GM19238 (cell line): ENCODE results near the gene SLC35A5.

Source experiments
- DNase-seq: peaks from one replicate; pipeline ENCODE4 v3.0.0; 2011; ENCODE audit warnings: low spot score; ENCODE audit not compliant: insufficient read length

SLC35A5 gene

GRCh38 chr3:112572701-112573100 is 10.9 kb downstream of the SLC35A5 start:
- DNase-seq = no peak

- no peak for DNase-seq
Observed at GRCh38 chr3:112579232-112579631, 17.4 kb downstream of the SLC35A5 start.

GRCh38 chr3:112579697-112580096 is 17.9 kb downstream of the SLC35A5 start:
- DNase-seq = no peak

- DNase-seq = no peak
Observed at GRCh38 chr3:112582244-112582874, 20.5 kb downstream of the SLC35A5 start.

DNA sequence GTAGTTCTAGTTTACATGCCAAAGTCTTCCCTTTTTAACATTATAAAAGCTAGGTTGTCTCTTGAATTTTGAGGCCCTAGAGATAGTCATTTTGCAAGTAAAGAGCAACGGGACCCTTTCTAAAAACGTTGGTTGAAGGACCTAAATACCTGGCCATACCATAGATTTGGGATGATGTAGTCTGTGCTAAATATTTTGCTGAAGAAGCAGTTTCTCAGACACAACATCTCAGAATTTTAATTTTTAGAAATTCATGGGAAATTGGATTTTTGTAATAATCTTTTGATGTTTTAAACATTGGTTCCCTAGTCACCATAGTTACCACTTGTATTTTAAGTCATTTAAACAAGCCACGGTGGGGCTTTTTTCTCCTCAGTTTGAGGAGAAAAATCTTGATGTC is 21.3 kb downstream of the SLC35A5 start:
- no peak for DNase-seq

- DNase-seq = no peak
Observed at GRCh38 chr3:112585782-112586181, 23.9 kb downstream of the SLC35A5 start.

GRCh38 chr3:112587336-112587735 is 25.5 kb downstream of the SLC35A5 start:
- no peak for DNase-seq

- DNase-seq = no peak
Observed at GRCh38 chr3:112593258-112593657, 31.4 kb downstream of the SLC35A5 start.

DNA sequence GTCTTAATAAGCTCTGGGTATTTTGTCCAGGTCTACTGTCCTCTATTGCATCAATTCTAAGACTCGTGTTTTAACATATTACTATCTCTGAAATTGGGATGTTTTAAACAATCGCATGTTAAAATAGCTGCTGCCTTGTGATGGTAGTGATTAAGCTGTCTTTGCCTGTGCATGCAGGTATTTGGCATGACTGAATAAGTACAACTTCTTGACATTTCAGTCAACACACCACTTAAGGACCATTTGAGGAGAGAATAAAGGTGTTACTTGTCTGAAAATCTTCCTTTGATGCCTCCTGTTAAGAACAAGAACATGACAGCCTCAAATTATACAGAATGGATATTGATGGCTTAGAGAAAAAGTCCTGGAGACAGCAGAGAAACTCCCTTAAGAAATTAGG is 33.0 kb downstream of the SLC35A5 start:
- no peak for DNase-seq

- DNase-seq = no peak
Observed at GRCh38 chr3:112597945-112598344, 36.1 kb downstream of the SLC35A5 start.

- no peak for DNase-seq
Observed at GRCh38 chr3:112598731-112599130, 36.9 kb downstream of the SLC35A5 start.

GRCh38 chr3:112602217-112602838 is 40.5 kb downstream of the SLC35A5 start:
- no peak for DNase-seq

DNA sequence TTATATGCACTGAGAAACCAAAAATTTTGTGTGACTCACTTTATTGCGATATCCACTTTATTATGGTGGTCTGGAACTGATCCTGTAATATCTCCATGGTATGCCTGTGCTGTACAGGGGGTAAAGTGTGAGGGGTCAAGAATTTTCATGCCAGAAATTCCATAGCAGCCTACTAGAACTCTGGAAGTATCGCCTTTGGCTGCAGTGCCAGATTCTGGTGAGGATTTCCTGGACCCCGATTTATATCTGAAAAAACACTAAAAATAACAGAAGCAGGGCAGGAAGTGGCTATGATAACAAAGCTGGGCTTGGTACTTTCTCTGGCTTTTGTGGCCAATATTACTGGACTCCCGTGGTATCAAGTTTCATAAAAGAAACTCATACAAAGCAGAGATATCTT is 42.7 kb downstream of the SLC35A5 start:
- DNase-seq = no peak

- DNase-seq = no peak
Observed at GRCh38 chr3:112605285-112605684, 43.4 kb downstream of the SLC35A5 start.

DNA sequence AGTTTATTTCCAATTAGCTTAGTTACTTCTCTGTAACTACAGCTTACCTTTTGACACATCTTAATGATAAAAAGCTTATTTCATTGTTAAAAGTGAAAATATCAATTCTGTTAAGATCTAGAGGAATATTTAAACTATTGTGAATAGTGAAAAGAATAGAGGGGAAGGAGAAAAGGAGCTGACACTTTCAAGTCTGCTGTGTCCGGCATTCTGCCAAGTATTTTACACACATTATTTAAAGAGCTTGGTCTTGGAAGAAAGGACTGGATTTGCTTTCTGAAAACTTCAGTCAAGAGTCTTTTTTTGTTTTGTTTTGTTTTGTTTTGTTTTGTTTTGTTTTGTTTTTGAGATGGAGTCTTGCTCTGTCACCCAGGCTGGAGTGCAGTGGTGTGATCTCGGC is 44.3 kb downstream of the SLC35A5 start:
- no peak for DNase-seq

DNA sequence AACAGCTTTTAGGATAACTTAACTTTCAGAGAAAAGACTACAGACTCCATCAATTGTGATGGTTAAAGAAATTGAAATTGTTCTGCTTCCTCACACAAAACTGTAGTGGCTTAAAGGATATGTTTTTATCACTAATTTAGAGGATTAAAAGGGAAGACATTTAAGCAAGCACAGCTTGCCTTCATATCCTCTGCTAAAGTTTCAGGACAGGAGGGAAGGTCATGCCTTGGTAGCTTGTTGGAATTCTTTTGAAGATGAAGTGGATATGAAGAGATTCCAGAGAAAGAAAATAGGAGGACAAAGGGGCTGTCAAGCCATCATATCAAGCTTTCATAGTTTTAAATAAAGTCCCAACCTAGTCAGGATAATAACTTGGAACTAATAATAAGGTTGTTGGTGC is 46.0 kb downstream of the SLC35A5 start:
- DNase-seq = no peak

GRCh38 chr3:112610121-112610520 is 48.3 kb downstream of the SLC35A5 start:
- no peak for DNase-seq

GRCh38 chr3:112611752-112612515 is 50.1 kb downstream of the SLC35A5 start:
- no peak for DNase-seq

- DNase-seq = no peak
Observed at GRCh38 chr3:112615989-112616731, 54.3 kb downstream of the SLC35A5 start.

DNA sequence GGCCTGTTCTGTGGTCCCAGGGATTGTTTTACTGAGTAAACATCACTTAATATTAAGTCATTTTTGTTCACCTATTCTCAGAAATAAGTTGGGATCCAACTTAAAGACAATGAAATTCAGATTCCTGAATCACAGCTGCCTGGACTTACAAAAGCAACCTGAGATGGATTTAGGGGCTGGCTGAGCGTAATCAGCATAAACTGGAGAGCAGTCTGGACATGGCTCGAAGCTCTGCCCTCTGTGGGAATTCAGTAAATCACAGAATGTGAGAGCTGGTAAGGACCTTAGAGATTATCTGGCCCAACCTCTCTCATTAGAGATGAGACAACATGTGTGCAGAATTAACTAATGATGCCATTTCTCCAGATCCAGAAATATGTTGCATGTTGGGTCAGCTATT is 55.4 kb downstream of the SLC35A5 start:
- DNase-seq = no peak

DNA sequence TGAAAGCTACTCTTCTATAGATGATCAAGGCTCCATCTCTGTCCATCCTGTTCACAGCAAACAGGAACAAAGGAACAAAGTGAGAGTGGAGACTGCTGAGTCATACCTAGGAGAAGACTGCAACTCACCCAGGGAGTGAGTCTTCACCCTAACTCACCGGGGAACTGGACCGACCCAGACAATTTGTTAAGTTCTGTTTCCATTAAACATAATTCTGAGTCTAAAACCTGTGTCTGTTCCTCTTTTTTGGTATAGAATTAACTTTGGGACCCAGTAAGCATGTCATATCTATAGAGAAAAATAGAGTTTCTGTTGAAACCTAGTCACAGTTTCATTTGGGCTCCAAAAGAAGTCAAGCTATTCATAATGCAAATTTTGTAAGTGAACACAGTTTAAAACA is 57.5 kb downstream of the SLC35A5 start:
- no peak for DNase-seq

DNA sequence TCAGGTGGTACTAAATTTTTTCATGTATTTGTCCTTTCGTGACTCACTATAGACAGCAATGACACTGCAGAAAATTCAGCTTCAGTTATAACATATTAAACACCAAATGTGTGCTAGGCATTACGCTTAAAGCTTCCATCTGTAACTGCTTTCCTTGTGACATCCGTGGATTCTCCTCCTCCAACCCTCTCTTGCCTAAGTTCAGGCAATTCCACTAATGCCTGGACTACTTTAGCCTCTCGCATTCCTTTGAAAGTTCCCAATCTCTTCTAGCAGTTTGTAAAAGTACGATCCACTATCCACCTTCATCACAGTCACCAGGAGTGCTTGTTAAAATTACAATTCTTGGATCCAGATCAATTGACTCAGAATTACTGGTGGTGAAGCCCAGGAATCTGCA is 61.4 kb downstream of the SLC35A5 start:
- no peak for DNase-seq
